Measurements from ENCODE around the gene NFE2L3.

- TF ChIP-seq CTCF (IDR thresholded peaks at IDR 0.05), result no peak
- TF ChIP-seq POLR2A (IDR thresholded peaks at IDR 0.05), result no peak
These were observed 5.6 kb downstream of the NFE2L3 start for GRCh38 chr7:26157520-26158105.

Data from esophagus squamous epithelium (tissue), 4 donors.